SU-DHL-6 (cell line): Measurements from ENCODE around the gene PCSK1.

Experiments used
- H2AFZ ChIP-seq: fragments of 200-600 bp; sonication (generic); 2 replicates; pipeline ENCODE4 v1.6.1; 2014; ENCODE audit warnings: low read depth, mild to moderate bottlenecking, moderate library complexity, mixed read lengths, antibody characterized with exemption, low read length; ENCODE audit not compliant: severe bottlenecking
- H3F3A ChIP-seq: fragments of 200-600 bp; shearing (Covaris generic); 2 replicates; pipeline ENCODE4 v1.6.0; 2016; ENCODE audit warnings: antibody characterized with exemption, mild to moderate bottlenecking; ENCODE audit not compliant: insufficient read depth
- H3K27ac ChIP-seq: fragments of 200-600 bp; sonication (generic); 2 replicates; pipeline ENCODE4 v1.5.1; 2016; ENCODE audit warnings: low read depth, mild to moderate bottlenecking, low read length, moderate library complexity, mixed read lengths
- H3K27me3 ChIP-seq: fragments of 200-600 bp; sonication (generic), shearing (Covaris generic); 2 replicates; pipeline ENCODE4 v1.6.0; 2014; ENCODE audit warnings: mild to moderate bottlenecking, low read length
- H3K36me3 ChIP-seq: fragments of 200-600 bp; sonication (generic); 2 replicates; pipeline ENCODE4 v1.6.1; 2014; ENCODE audit warnings: mild to moderate bottlenecking, low read length, mixed read lengths
- H3K4me2 ChIP-seq: fragments of 300-600, 200-600 bp; shearing (Covaris generic), sonication (generic); 2 replicates; pipeline ENCODE4 v1.6.0; 2014; ENCODE audit warnings: low read length, low read depth, mild to moderate bottlenecking; ENCODE audit not compliant: poor library complexity, severe bottlenecking
- H3K4me3 ChIP-seq: fragments of 200-600 bp; sonication (generic); 2 replicates; pipeline ENCODE4 v1.5.1; 2014; ENCODE audit warnings: antibody characterized with exemption, low read length, mild to moderate bottlenecking, mixed read lengths; ENCODE audit not compliant: insufficient read depth, poor library complexity, severe bottlenecking
- H3K79me2 ChIP-seq: fragments of 200-600 bp; sonication (generic); 2 replicates; pipeline ENCODE4 v1.6.1; 2014; ENCODE audit warnings: mild to moderate bottlenecking, low read length, moderate library complexity; ENCODE audit not compliant: insufficient read depth
- H3K9ac ChIP-seq: fragments of 200-600 bp; sonication (generic); 2 replicates; pipeline ENCODE4 v1.7.0; 2014; ENCODE audit warnings: mild to moderate bottlenecking, low read length
- H3K9me2 ChIP-seq: fragments of 200-600 bp; sonication (generic); replicated peaks from 2 replicates; pipeline ENCODE4 v1.6.1; 2014; ENCODE audit warnings: low read length; ENCODE audit not compliant: insufficient read depth
- H3K9me3 ChIP-seq: fragments of 200-600 bp; sonication (generic); 2 replicates; pipeline ENCODE4 v1.6.1; 2014; ENCODE audit warnings: low read length, mixed read lengths; ENCODE audit not compliant: insufficient read depth
- H4K20me1 ChIP-seq: fragments of 200-600 bp; sonication (generic); 2 replicates; pipeline ENCODE4 v1.6.1; 2014; ENCODE audit warnings: low read depth, mild to moderate bottlenecking, antibody characterized with exemption, low read length, moderate library complexity, mixed read lengths
- EZH2phosphoT487 ChIP-seq: fragments of 200-600 bp; sonication (generic), shearing (Covaris generic); conservative IDR thresholded peaks from 2 replicates; pipeline ENCODE4 v1.6.1; 2018; ENCODE audit warnings: mild to moderate bottlenecking, antibody characterized with exemption, low read length, moderate library complexity, mixed read lengths
- TF ChIP-seq, protein P1 (sequence below): fragments of 200-600 bp; sonication (generic); IDR thresholded peaks from one replicate; pipeline ENCODE4 v1.5.1; 2017; ENCODE audit warnings: antibody characterized with exemption, mild to moderate bottlenecking, low read length, moderate library complexity; ENCODE audit not compliant: insufficient read depth, poor library complexity, severe bottlenecking

The PCSK1 gene

DNA sequence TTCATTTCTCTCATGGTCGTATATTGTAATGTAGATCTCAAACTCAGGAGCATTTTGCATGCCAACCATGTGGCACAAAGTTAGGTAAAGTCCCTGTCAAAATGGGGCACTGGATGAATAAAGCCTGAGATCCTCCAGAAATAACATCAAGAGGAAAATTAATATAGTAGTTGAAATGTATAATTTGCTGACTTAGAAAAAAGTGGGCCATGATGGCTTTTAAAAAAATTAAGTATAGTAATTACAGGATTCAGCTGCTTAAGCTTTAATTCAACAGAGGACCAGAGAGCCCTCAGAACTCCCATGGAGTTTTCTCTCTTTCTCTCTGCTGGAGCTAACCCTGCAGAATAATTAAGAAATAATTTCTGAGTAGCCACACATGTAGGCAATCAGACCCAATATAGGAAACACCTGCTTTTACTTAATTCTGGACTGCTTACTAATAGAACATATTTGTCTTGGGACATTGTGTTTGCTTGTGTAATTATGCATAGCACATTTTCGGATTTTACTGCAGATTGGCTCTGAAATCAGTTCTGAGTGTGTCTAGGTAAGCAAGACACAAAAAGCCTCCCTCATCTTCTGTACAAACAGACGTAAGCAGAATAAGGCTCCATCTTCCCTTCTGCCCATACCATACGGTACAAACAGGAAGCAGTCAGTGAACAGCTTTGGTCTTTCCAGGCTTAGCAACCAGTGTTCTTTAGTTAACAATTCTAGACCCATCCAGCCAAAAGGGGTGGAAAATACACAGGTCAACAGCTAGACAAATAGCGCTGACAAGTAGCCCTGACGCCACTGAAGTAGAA is 26.5 kb upstream of the PCSK1 start:
- no peaks in the 10 kb centered on the region for H4K20me1 ChIP-seq

GRCh38 chr5:96458176-96458575 is 25.1 kb upstream of the PCSK1 start:
- H3K9me3 ChIP-seq = no peaks in the 10 kb centered on the region
- H3K36me3 ChIP-seq = no peaks in the 10 kb centered on the region
- no peaks in the 10 kb centered on the region for H4K20me1 ChIP-seq

More for the DNA sequence above, 26.5 kb upstream of the PCSK1 start:
- no peaks in the 10 kb centered on the region for H3F3A ChIP-seq
- H3K4me3 ChIP-seq = no peak overlapping the region
- H3K27ac ChIP-seq = no peak overlapping the region
- no peaks in the 10 kb centered on the region for H3K9me3 ChIP-seq
- no peak overlapping the region for H3K4me2 ChIP-seq
- no peaks in the 10 kb centered on the region for H3K36me3 ChIP-seq
- no peak for TF ChIP-seq EZH2phosphoT487
- TF ChIP-seq, protein P1, sequence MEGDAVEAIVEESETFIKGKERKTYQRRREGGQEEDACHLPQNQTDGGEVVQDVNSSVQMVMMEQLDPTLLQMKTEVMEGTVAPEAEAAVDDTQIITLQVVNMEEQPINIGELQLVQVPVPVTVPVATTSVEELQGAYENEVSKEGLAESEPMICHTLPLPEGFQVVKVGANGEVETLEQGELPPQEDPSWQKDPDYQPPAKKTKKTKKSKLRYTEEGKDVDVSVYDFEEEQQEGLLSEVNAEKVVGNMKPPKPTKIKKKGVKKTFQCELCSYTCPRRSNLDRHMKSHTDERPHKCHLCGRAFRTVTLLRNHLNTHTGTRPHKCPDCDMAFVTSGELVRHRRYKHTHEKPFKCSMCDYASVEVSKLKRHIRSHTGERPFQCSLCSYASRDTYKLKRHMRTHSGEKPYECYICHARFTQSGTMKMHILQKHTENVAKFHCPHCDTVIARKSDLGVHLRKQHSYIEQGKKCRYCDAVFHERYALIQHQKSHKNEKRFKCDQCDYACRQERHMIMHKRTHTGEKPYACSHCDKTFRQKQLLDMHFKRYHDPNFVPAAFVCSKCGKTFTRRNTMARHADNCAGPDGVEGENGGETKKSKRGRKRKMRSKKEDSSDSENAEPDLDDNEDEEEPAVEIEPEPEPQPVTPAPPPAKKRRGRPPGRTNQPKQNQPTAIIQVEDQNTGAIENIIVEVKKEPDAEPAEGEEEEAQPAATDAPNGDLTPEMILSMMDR = no peak
- no peaks in the 10 kb centered on the region for H3K27me3 ChIP-seq
- no peaks in the 10 kb centered on the region for H3K79me2 ChIP-seq
- H3K9ac ChIP-seq = no peak overlapping the region
- no peak overlapping the region for H2AFZ ChIP-seq
- no peaks in the 10 kb centered on the region for H3K9me2 ChIP-seq

GRCh38 chr5:96455789-96456188 is 22.7 kb upstream of the PCSK1 start:
- Histone ChIP-seq H4K20me1 (no peaks in the 10 kb centered on the region), H3K27ac (no peak overlapping the region), H3K9me2 (no peaks in the 10 kb centered on the region), H3F3A (no peaks in the 10 kb centered on the region), H3K4me2 (no peak overlapping the region), H2AFZ (no peak overlapping the region), H3K27me3 (no peaks in the 10 kb centered on the region), H3K9ac (no peak overlapping the region), H3K4me3 (no peak overlapping the region), H3K79me2 (no peaks in the 10 kb centered on the region), H3K9me3 (no peaks in the 10 kb centered on the region), H3K36me3 (no peaks in the 10 kb centered on the region)
- TF ChIP-seq EZH2phosphoT487 = no peak

More at GRCh38 chr5:96458176-96458575, 25.1 kb upstream of the PCSK1 start:
- no peak overlapping the region for H2AFZ ChIP-seq
- no peak overlapping the region for H3K27ac ChIP-seq
- H3K4me3 ChIP-seq = no peak overlapping the region
- H3K9me2 ChIP-seq = no peaks in the 10 kb centered on the region
- TF ChIP-seq EZH2phosphoT487 = no peak
- TF ChIP-seq, protein P1 = no peak
- no peaks in the 10 kb centered on the region for H3K79me2 ChIP-seq
- no peak overlapping the region for H3K9ac ChIP-seq
- no peaks in the 10 kb centered on the region for H3F3A ChIP-seq
- no peak overlapping the region for H3K4me2 ChIP-seq
- H3K27me3 ChIP-seq = no peaks in the 10 kb centered on the region

GRCh38 chr5:96453394-96453793 is 20.3 kb upstream of the PCSK1 start:
- Histone ChIP-seq H2AFZ (no peak overlapping the region), H3K4me3 (no peak overlapping the region), H3K9me2 (no peaks in the 10 kb centered on the region), H3K27ac (no peak overlapping the region), H3K36me3 (no peaks in the 10 kb centered on the region), H3K4me2 (no peak overlapping the region), H3F3A (no peaks in the 10 kb centered on the region), H3K9me3 (no peaks in the 10 kb centered on the region), H3K27me3 (no peaks in the 10 kb centered on the region), H3K9ac (no peak overlapping the region), H3K79me2 (no peaks in the 10 kb centered on the region), H4K20me1 (no peaks in the 10 kb centered on the region)
- no peak for TF ChIP-seq EZH2phosphoT487
